SU-DHL-6 (cell line): ENCODE measurements around the gene SLC35A5.

Experiments used
- H2AFZ ChIP-seq: fragments of 200-600 bp; sonication (generic); 2 replicates; pipeline ENCODE4 v1.6.1; 2014; ENCODE audit warnings: low read depth, mild to moderate bottlenecking, moderate library complexity, mixed read lengths, antibody characterized with exemption, low read length; ENCODE audit not compliant: severe bottlenecking
- H3F3A ChIP-seq: fragments of 200-600 bp; shearing (Covaris generic); 2 replicates; pipeline ENCODE4 v1.6.0; 2016; ENCODE audit warnings: antibody characterized with exemption, mild to moderate bottlenecking; ENCODE audit not compliant: insufficient read depth
- H3K27ac ChIP-seq: fragments of 200-600 bp; sonication (generic); 2 replicates; pipeline ENCODE4 v1.5.1; 2016; ENCODE audit warnings: low read depth, mild to moderate bottlenecking, low read length, moderate library complexity, mixed read lengths
- H3K27me3 ChIP-seq: fragments of 200-600 bp; sonication (generic), shearing (Covaris generic); 2 replicates; pipeline ENCODE4 v1.6.0; 2014; ENCODE audit warnings: mild to moderate bottlenecking, low read length
- H3K36me3 ChIP-seq: fragments of 200-600 bp; sonication (generic); 2 replicates; pipeline ENCODE4 v1.6.1; 2014; ENCODE audit warnings: mild to moderate bottlenecking, low read length, mixed read lengths
- H3K4me2 ChIP-seq: fragments of 300-600, 200-600 bp; shearing (Covaris generic), sonication (generic); 2 replicates; pipeline ENCODE4 v1.6.0; 2014; ENCODE audit warnings: low read length, low read depth, mild to moderate bottlenecking; ENCODE audit not compliant: poor library complexity, severe bottlenecking
- H3K4me3 ChIP-seq: fragments of 200-600 bp; sonication (generic); 2 replicates; pipeline ENCODE4 v1.5.1; 2014; ENCODE audit warnings: antibody characterized with exemption, low read length, mild to moderate bottlenecking, mixed read lengths; ENCODE audit not compliant: insufficient read depth, poor library complexity, severe bottlenecking
- H3K79me2 ChIP-seq: fragments of 200-600 bp; sonication (generic); 2 replicates; pipeline ENCODE4 v1.6.1; 2014; ENCODE audit warnings: mild to moderate bottlenecking, low read length, moderate library complexity; ENCODE audit not compliant: insufficient read depth
- H3K9ac ChIP-seq: fragments of 200-600 bp; sonication (generic); 2 replicates; pipeline ENCODE4 v1.7.0; 2014; ENCODE audit warnings: mild to moderate bottlenecking, low read length
- H3K9me2 ChIP-seq: fragments of 200-600 bp; sonication (generic); replicated peaks from 2 replicates; pipeline ENCODE4 v1.6.1; 2014; ENCODE audit warnings: low read length; ENCODE audit not compliant: insufficient read depth
- H3K9me3 ChIP-seq: fragments of 200-600 bp; sonication (generic); 2 replicates; pipeline ENCODE4 v1.6.1; 2014; ENCODE audit warnings: low read length, mixed read lengths; ENCODE audit not compliant: insufficient read depth
- H4K20me1 ChIP-seq: fragments of 200-600 bp; sonication (generic); 2 replicates; pipeline ENCODE4 v1.6.1; 2014; ENCODE audit warnings: low read depth, mild to moderate bottlenecking, antibody characterized with exemption, low read length, moderate library complexity, mixed read lengths
- EZH2phosphoT487 ChIP-seq: fragments of 200-600 bp; sonication (generic), shearing (Covaris generic); conservative IDR thresholded peaks from 2 replicates; pipeline ENCODE4 v1.6.1; 2018; ENCODE audit warnings: mild to moderate bottlenecking, antibody characterized with exemption, low read length, moderate library complexity, mixed read lengths
- TF ChIP-seq, protein P1 (sequence below): fragments of 200-600 bp; sonication (generic); IDR thresholded peaks from one replicate; pipeline ENCODE4 v1.5.1; 2017; ENCODE audit warnings: antibody characterized with exemption, mild to moderate bottlenecking, low read length, moderate library complexity; ENCODE audit not compliant: insufficient read depth, poor library complexity, severe bottlenecking

The SLC35A5 gene

DNA sequence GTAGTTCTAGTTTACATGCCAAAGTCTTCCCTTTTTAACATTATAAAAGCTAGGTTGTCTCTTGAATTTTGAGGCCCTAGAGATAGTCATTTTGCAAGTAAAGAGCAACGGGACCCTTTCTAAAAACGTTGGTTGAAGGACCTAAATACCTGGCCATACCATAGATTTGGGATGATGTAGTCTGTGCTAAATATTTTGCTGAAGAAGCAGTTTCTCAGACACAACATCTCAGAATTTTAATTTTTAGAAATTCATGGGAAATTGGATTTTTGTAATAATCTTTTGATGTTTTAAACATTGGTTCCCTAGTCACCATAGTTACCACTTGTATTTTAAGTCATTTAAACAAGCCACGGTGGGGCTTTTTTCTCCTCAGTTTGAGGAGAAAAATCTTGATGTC is 21.3 kb downstream of the SLC35A5 start:
- no peaks in the 10 kb centered on the region for H3K9me3 ChIP-seq
- no peaks in the 10 kb centered on the region for H3K9me2 ChIP-seq
- no peaks in the 10 kb centered on the region for H3K79me2 ChIP-seq
- peaks cover 39% of the 10 kb centered on the region for H3K36me3 ChIP-seq
- no peak for TF ChIP-seq EZH2phosphoT487
- TF ChIP-seq, protein P1, sequence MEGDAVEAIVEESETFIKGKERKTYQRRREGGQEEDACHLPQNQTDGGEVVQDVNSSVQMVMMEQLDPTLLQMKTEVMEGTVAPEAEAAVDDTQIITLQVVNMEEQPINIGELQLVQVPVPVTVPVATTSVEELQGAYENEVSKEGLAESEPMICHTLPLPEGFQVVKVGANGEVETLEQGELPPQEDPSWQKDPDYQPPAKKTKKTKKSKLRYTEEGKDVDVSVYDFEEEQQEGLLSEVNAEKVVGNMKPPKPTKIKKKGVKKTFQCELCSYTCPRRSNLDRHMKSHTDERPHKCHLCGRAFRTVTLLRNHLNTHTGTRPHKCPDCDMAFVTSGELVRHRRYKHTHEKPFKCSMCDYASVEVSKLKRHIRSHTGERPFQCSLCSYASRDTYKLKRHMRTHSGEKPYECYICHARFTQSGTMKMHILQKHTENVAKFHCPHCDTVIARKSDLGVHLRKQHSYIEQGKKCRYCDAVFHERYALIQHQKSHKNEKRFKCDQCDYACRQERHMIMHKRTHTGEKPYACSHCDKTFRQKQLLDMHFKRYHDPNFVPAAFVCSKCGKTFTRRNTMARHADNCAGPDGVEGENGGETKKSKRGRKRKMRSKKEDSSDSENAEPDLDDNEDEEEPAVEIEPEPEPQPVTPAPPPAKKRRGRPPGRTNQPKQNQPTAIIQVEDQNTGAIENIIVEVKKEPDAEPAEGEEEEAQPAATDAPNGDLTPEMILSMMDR = no peak
- H3K27ac ChIP-seq = no peak overlapping the region
- H3K4me3 ChIP-seq = no peak overlapping the region
- no peaks in the 10 kb centered on the region for H4K20me1 ChIP-seq
- no peak overlapping the region for H3K9ac ChIP-seq
- no peaks in the 10 kb centered on the region for H3K27me3 ChIP-seq
- H2AFZ ChIP-seq = no peak overlapping the region
- H3F3A ChIP-seq = no peaks in the 10 kb centered on the region
- H3K4me2 ChIP-seq = no peak overlapping the region

DNA sequence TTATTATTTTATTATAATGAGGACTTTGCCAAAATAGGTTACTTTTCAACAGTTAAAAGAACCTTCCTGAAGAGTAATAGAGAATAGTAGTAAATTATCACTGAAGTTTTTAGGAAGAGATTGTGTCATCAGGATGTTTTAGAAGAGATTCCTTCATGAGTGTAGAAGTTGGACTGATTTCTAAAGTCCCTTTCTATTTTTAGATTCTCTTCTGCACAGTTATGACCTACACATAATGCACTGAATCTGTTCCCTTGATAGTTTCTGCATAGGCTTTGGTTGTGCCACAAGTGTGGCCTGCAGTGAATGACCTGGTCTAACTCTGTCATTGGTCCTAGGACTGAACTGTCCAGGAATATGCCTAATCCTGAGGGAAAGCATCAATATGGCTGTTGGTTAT is 23.9 kb downstream of the SLC35A5 start:
- Histone ChIP-seq H3F3A (no peaks in the 10 kb centered on the region), H2AFZ (no peak overlapping the region), H3K9ac (no peak overlapping the region)

DNA sequence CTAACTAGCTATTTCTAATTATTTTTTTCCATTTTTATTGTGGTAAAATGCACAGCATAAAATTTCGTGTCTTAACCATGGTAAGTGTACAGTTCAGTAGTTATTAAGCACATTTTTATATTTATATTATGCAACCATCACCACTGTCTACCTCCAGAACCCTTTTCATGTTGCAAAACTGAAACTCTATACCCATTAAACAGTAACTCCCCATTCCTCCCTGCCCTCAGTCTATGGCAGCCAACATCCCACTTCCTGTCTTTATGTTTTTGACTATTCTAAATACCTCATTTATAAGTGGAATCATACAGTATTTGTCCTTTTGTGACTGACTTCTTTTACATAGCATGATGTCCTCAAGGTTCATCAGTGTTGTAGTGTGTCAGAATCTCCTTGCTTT is 25.5 kb downstream of the SLC35A5 start:
- Histone ChIP-seq H3K79me2 (no peaks in the 10 kb centered on the region), H3K27ac (no peak overlapping the region), H3K9me2 (no peaks in the 10 kb centered on the region), H3K4me3 (no peak overlapping the region), H3K9ac (no peak overlapping the region), H3K36me3 (peaks cover 42% of the 10 kb centered on the region), H3K9me3 (no peaks in the 10 kb centered on the region), H3F3A (no peaks in the 10 kb centered on the region), H2AFZ (no peak overlapping the region), H4K20me1 (no peaks in the 10 kb centered on the region), H3K4me2 (no peak overlapping the region), H3K27me3 (no peaks in the 10 kb centered on the region)
- no peak for TF ChIP-seq EZH2phosphoT487
- TF ChIP-seq, protein P1 = no peak

More for the DNA sequence above, 23.9 kb downstream of the SLC35A5 start:
- no peak overlapping the region for H3K4me3 ChIP-seq
- H3K36me3 ChIP-seq = peaks cover 41% of the 10 kb centered on the region
- H3K9me3 ChIP-seq = no peaks in the 10 kb centered on the region
- H3K27me3 ChIP-seq = no peaks in the 10 kb centered on the region
- TF ChIP-seq, protein P1 = no peak
- no peak for TF ChIP-seq EZH2phosphoT487
- H3K79me2 ChIP-seq = no peaks in the 10 kb centered on the region
- H3K4me2 ChIP-seq = no peak overlapping the region
- H3K9me2 ChIP-seq = no peaks in the 10 kb centered on the region
- H4K20me1 ChIP-seq = no peaks in the 10 kb centered on the region
- H3K27ac ChIP-seq = no peak overlapping the region
